ENCODE data around the gene ATP2A2.

- no peak for TF ChIP-seq CTCF (IDR thresholded peaks at IDR 0.05)
- no peak for TF ChIP-seq EZH2 (IDR thresholded peaks at IDR 0.05; ENCODE audit: borderline replicate concordance, insufficient read depth, low read depth, low read length, poor library complexity, severe bottlenecking)
Observed at GRCh38 chr12:110266980-110267620, 13.9 kb upstream of the ATP2A2 start.

Data from B cell (primary cell).